GM18909 (cell line): ENCODE results near the gene TASL.
A peak's percentile ranks its signal among the peaks of the same experiment; 100 is the strongest.
"Not testable (repeated sequence)": the region's sequence is repeated elsewhere in the genome, so short reads cannot be mapped to it uniquely, and the experiment has no call there.

Experiments used
- ATAC-seq: cut with Tn5 transposase; IDR thresholded peaks from one replicate; pipeline ENCODE4 v1.9.1; 2021; ENCODE audit warnings: mild to moderate bottlenecking; ENCODE audit not compliant: unreplicated experiment, poor library complexity

The TASL gene

DNA sequence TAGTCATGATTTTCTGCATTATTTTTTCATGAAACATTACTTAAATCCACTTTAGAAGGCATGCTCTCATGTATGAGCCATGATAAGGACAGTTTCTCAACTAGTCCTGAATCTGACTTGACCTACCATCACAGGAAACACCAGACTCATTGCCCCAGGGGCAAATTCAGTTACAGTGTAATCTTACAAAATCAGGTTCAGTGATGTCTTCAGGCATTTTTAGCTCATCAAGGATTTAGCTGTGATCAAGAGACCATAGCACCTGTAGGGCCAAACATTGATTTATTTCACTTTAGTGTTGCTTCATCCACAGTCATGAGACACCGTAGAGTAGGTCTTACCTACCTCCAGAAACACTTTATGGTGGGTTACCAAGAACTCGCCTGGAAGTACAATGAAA, 3.1 kb upstream of the TASL start:
- ATAC-seq: no peak

DNA sequence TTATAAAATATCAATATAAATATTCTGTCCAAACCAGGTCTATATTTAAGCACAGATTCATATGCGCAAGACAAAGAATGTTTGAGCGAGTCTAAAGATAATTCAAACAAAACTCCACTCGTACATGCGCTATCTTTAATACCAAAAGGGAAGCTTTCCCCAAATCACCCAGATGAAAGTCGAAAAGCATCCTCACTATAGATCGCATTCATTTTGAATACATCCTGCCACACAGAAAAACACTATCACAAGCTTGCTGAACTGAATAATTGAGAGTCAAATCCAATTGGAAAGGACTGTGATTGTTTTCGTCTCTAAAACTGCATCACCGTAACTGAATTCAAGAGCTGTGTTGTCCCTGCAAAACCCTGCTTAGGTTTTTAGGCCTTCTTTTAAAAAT, 685 bp downstream of the TASL start:
- ATAC-seq: peak; percentile 0

DNA sequence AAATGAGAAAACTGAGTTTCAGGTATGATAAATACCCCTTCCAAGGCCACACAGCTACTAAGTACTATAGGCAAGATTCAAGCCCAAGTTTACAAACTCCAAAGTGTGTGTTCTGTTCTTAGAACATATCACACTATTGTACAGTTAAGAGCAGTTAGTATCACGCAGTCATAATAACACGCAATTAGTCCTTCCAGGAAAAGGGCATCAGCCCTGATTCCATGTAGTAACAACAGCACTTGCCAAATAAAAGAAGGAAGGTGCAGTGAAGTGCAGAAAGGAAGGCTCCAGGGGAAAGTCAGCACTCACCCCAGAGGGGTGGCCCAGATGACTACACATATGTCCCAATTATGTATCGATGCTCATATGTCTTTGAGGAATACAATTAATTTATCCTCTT, 4.4 kb downstream of the TASL start:
- ATAC-seq: no peak

DNA sequence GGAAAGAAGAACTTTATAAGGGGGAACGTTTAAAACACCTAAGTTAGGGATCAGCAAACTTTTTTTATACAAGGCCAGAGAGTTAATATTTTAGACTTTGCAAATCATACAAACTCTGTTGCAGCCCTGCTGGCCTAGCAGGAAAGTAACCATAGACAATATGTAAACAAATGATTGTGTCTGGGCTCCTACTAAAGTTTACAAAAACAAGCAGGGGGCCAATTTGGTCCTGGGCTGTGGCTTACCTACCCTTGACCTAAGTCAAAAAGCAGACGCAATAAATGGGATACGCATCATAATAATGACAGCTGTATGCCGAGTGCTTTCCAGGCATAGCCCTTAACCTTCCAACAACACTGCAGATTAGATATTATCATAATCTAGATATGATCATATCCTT, 4.9 kb downstream of the TASL start:
- ATAC-seq: no peak

DNA sequence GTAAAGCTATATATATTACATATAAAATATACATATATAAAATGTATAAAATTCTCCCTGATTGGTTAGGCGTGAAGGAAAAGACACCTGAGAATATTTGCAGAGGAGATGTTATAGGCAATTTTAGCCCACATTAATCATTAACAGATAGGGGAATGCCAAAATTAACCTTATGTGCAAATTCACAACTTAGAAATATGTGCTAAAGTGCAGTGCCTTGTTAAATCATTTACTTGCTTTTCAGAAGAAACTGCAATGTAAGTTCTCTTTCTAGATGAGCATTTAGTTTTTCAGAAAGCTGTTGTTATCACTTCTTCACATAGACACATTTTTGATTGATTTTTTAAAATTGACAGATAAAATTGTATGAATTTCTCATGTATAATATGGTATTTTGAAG, 5.6 kb downstream of the TASL start:
- ATAC-seq: peak; percentile 52

DNA sequence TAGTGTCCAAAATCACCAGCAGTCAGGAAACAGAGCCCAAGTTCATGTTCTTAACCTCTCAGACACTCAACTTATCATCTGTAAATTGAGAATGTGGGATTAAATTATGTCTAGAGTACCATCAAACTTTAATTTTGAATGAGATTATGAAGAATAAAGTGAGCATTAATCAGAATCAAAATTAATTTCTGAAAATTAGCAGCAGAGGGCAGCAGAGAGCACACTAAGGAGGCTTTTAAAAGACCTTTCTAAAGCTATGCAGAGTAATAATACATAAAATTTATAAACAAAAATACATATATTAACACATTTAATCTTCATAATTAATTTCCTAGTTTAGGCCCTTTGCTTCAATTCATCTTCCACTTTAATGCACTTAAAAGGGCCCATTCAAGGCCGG, 7.1 kb downstream of the TASL start:
- ATAC-seq: no peak

DNA sequence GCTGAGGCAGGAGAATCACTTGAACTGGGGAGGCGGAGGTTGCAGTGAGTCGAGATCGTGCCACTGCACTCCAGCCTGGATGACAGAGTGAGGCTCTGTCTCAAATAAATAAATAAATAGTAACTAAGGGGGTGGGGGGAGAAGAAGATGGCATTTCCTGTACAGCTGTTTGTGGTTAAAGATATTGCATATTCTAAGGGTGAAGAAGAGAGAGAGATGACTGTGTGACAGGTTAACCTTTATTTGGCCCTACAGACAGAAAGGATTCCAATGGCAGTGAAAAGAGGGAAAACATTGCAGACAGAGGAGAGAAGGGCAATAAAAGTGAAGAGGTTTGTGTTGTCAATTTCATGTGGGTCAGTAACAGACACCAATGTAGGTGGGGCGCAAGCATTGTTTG, 9.4 kb downstream of the TASL start:
- peak; percentile 79 for ATAC-seq

DNA sequence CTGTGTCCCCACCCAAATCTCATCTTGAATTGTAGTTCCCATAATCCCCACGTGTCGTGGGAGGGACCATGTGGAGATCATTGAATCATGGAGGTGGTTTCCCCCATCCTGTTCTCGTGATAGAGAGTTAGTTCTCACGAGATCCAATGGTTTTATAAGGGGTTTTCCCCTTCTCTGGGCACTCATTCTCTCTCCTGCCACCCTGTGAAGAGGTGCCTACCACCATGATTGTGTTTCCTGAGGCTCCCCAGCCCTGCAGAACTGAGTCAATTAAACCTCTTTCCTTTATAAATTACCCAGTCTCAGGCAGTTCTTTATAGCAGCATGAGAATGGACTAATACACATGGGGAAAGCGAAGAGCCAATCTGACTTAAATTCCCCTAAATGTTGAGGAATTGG, 14.5 kb downstream of the TASL start:
- not testable (repeated sequence) for ATAC-seq

DNA sequence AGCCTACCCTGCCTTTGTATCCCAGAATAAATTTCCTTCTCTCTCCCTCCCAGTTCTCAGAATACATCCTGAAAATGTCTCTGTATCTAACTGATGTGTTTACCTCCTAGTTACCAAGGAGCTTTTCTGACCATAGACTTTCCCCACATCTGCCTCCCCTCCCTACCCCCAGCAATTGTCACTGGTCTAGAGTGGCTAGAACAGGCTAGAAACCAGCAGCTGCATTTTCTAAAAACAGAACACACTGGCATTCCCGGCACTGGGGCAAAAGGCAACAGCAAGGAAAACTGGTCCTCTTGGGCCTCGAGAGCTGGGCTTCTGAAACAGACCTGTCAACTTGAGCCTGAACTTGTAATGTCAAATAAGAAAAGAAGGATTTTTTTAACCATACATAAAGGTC, 16.4 kb downstream of the TASL start:
- no peak for ATAC-seq

DNA sequence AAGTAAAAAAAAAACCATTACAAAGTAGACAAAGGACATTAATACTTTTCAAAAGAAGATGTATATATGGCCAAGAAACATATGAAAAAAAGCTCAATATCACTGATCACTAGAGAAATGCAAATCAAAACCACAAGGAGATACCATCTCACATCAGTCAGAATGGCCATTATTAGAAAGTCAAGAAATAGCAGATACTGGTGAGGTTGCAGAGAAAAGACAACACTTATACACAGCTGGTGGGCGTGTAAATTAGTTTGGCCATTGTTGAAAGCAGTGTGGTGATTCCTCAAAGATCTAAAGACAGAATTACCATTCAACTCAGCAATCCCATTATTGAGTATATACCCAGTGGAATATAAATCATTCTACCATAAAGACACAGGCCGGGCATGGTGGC, 39.3 kb downstream of the TASL start:
- peak; percentile 65 for ATAC-seq

DNA sequence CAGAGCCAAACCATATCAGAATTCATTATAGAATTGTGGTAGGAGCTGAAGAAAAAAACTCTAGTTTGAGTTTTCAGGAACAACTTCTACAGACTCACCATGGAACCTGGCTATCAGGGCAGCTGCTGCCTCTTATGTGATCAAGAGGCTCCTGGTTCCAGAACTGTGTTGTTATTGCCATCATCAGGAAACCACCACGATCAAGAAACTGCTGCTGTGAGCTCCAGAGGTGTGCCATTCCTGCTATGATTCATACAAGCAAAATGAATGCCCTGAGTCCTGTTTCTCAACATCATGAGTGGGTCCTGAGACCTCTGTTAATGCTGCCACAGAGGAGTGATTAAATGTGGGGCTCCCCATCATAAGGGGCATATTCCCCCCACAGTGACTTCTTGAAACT, 43.7 kb downstream of the TASL start:
- no peak for ATAC-seq

DNA sequence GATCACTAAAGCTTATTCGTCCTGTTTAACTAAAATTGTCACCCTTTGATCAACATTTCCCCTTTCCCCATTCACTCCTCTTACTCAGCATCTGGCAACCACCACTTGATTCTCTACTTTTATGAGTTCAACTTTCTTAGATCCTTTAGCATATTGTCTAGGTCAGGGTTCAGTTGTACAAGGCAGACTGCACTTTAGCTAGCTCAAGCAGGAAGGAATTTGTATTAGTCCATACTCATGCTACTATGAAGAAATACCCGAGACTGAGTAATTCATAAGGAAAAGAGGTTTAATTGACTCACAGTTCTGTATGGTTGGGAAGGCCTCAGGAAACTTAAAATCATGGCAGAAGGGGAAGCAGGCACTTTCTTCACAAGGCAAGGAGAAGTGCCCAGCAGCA, 44.3 kb downstream of the TASL start:
- ATAC-seq: no peak

DNA sequence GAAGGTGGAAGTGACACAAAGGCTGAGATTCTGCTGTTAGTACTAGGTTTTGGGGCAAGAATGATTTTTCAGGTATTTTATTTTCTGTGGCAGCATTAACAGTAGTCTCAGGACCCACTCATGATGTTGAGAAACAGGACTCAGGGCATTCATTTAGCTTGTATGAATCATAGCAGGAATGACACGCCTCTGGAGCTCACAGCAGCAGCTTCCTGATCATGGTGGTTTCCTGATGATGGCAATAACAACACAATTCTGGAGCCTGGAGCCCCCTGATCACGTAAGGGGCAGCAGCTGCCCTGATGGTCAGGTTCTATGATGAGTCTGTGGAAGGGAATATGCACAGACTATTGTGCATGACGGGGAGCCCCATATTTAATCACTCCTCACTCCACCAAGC, 47.0 kb downstream of the TASL start:
- ATAC-seq: no peak

DNA sequence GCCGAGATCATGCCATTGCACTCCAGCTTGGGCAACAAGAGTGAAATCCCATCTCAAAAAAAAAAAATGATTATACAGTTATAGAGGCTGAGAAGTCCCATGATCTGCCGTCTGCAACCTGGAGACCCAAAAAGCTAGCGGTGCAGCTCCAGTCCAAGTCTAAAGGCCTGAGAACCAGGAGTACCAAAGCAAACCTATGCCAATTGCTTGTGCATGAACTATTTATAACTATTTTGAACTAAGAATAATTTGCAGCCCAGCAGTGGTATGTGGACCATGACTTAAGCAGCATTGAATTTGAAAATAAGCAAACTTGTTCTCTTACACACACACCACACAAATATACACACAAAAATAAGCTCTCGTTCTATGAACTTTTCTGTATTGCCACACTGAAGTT, 51.8 kb downstream of the TASL start:
- no peak for ATAC-seq

DNA sequence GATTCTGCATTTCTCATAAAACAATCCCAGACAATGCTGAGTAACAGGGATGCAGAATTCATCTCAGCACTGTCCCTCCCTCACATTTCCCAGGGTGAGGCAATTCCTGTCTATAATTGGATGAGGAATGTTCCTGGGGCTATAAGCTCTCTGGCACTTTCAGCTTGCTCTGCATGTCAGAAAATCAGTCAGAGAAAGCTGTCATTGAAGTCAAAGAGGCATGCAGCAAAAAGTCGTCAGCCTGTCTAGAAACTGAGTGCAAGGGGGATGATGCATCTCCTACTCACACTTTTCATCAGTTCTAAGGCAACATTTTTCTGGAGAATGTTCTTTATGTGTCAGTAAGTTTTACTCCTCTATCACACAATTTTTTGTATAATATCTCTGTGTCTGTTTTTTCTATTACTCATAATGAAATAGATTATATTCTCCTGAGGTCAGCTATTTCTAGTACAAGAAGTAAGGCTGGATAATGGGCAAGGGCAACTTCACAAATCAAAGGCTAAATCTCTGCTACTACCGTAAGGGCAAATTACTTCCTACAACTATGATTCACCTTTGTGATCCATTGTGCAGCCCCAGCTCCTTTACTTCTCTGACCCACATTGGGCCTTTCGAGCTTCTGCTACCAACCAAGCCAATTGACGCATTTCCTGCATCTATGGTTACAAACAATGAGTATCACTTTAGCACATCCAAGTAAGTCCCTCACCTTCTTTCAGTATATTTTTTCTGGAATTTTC, 56.0 kb downstream of the TASL start:
- ATAC-seq: no peak

DNA sequence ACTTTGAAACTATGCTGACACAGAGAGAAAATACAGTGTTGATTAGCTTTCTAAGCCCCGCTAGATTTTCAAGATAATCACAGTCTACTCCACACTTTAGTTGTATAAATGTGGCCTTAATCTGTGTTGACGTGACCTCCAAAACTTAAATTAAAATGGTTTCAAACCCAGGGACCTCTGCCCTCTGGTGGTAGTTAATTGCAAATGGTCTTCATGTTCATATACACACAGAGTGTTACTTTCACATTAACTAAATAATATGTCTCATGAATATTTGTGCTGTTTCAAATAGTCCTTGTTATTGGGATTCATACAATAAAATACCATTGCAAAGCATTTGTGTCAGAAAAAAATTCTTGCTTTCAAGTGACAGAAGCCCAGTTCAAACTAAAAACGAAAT, 64.3 kb downstream of the TASL start:
- ATAC-seq: peak; percentile 77
